Stimulated activated CD8-positive, alpha-beta memory T cell treated with anti-CD3 and anti-CD28 coated beads, Interleukin-12 subunit alpha, Interleukin-12 subunit beta, amount 100 ng/mL, for 4 hours (primary cell): Measurements from ENCODE around the gene PATJ.
"Not testable (repeated sequence)": the region's sequence is repeated elsewhere in the genome, so short reads cannot be mapped to it uniquely, and the experiment has no call there.

ENCODE experiments used
- DNase-seq: peaks from one replicate; pipeline ENCODE4 v3.0.0-alpha.2; 2020; ENCODE audit warnings: low read depth

PATJ gene

GRCh38 chr1:61743716-61744580 is 1.7 kb downstream of the PATJ start:
- no peak for DNase-seq

DNA sequence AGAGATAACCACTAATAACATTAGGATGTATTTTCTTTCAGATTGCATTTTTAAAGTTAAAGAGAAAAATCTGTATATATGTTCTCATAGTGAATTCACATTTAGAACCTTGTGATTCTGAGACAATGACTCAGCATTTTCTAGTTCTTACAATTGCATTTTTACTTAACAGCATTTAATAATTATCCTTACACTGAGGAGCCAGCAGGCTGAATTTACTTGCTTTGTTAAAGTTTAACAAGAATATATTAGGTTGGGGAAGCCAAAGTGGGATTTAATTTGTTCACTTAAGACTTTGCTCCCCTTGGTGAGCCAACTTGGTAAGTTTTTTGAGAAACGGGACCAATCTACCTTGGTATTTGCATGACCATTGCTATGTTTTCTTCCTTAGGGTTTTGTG is 4.5 kb downstream of the PATJ start:
- no peak for DNase-seq

GRCh38 chr1:61748566-61748965 is 6.3 kb downstream of the PATJ start:
- no peak for DNase-seq

GRCh38 chr1:61749574-61749973 is 7.3 kb downstream of the PATJ start:
- no peak for DNase-seq

- DNase-seq: no peak
Observed at GRCh38 chr1:61752921-61753389, 10.7 kb downstream of the PATJ start.

- DNase-seq: no peak
Observed at GRCh38 chr1:61753998-61754508, 11.8 kb downstream of the PATJ start.

DNA sequence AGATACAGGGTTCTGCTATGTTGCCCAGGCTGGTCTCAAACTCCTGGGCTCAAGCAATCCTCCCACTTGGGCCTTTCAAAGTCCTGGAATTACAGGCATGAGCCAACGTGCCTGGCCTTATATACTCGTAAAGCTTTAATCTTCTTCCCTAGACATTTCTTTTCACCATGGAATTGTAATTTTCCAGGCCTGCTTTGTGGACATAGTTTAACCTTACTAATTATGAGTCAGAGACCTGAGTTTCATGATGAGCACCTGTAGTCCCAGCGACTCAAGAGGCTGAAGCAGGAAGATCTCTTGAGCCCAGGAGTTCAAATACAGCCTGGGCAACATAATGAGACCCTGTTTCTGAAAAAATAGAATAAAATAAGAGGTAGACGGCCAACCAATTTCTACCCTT is 12.3 kb downstream of the PATJ start:
- no peak for DNase-seq

DNA sequence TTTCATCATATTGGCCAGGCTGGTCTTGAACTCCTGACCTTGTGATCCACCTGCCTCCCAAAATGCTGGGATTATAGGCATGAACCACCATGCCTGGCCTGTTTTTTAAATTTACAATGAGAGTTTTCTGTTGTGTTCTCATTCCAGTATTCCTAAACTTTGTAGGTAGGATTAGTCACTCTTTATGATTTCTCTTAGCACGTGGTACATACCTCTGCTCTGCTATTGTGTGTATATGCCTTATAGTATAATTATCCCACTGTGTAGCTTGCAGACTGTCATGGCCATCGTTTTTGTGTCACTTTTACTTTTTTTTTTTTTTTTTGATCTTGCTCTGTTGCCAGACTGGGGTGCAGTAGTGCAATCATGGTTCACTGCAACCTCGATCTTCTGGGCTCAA is 14.5 kb downstream of the PATJ start:
- no peak for DNase-seq

DNA sequence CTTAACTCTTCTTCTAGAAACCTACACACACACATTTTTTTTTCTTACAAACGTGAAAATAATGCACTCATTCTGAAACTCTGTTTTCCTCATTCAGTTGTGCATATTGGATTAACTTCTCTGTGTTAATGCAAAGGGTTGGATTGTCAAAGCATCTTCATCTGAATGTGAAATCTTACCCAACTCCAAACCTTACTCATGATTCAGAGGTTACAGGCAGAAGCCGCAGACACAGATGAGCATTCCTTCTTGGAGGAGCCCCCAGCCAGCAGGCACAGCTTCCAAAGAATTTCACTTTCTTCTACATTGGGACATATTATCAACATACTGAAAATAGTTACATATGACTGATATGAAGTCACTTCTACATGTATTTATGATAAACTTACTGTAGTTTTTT is 15.7 kb downstream of the PATJ start:
- DNase-seq: no peak

- DNase-seq: no peak
Observed at GRCh38 chr1:61770131-61770530, 27.9 kb downstream of the PATJ start.

DNA sequence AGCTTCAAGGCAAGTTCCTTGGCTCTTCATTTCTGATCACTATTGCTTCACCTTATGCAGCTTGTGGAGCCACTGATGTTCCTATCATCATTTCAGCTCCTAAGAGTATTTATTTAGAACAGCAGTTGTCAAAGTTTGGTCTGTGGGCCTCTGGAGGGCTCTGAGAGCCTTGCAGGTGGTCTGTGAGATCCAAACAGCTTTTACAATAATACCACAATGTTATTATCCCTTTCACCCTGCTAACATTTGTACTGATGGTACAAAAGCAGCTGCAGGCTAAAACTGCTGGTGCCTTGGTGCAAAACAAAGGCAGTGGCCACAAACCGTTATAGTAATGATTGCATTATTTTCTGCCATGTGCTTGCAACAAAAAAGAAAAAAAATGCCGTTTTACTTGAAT is 33.8 kb downstream of the PATJ start:
- no peak for DNase-seq

DNA sequence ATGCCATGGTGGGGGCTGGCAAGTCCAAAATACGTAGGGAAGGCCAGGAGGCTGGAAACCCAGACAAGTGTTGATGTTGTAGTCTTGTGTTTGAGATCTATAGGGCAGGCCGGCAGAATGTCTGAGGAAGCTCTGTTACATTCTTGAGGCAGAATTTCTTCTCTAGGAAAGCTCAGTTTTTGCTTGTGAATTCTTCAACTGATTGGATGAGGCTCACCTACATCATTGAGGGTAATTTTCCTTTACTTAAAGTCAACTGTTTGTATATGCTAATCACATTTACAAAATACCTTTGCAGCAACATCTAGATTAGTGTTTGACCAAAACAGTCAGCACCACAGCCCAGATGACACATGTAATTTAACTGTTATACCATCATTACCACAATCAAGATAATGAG is 37.0 kb downstream of the PATJ start:
- no peak for DNase-seq

- DNase-seq: no peak
Observed at GRCh38 chr1:61781151-61781550, 38.9 kb downstream of the PATJ start.

DNA sequence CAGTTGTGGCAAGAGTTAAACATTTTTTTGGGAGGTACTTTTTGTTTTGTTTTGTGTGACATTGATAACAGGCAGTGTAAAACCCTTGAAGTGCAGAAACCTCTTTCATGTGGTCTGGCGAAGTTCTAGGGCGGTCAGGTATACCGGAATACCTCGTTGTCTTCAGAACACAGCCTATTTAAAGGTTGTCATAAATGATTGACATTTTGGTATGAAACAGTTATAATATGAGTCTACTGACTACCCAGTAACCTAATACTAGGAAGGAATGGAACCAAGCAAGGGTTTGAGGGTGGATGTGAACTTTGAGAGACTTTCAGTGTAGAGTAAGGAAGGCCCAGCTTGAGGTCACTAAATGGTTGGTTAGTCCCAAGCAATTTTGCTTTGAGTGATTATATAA is 40.5 kb downstream of the PATJ start:
- DNase-seq: peak; percentile 6

GRCh38 chr1:61784726-61785125 is 42.4 kb downstream of the PATJ start:
- DNase-seq: no peak

DNA sequence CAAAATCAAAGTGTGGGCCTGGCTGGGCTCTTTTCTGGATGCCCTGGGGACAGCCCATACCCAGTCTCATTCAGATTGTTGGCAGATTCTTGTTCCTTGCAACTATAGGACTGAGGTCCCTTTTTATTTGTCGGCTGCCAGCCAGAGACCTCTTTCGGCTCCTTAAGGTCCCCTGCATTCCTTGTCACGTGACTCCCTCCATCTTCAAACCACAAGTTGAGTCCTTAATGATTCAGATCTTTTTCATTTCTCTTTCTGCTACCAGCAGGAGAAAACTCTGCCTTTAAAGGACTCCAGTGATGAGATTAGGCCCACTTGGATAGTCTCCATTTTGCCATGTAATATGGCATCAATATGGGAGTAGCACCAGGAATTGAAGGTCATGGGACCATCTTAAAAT is 48.6 kb downstream of the PATJ start:
- no peak for DNase-seq

DNA sequence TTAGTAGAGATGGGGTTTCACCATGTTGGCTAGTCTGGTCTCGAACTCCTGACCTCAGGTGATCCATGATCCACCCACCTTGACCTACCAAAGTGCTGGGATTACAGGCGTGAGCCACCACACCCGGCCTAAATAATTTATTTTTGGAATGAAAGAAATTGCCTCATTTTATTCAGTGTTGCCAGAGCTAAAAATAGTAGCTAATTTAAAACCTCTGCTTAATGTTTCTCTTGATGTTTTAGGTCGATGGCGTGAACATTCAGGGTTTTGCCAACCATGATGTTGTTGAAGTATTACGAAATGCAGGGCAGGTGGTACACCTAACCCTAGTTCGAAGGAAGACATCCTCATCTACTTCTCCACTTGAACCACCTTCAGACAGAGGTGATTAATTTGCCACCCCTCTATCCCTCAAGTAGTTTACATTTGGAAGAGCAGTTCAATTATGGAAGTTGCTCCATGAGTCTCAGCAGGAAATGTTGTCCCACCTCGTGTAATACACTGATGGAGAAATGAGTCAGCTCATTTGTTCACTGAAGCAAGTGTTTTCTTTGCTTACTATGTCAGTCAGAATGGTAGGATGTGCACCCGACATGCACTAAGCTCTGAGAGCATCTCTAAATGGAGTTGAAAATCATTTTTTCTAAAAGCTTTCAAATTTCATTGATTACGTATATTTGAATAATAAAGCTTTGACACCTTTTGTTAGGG is 54.9 kb downstream of the PATJ start:
- DNase-seq: no peak

GRCh38 chr1:61801047-61801446 is 58.8 kb downstream of the PATJ start:
- not testable (repeated sequence) for DNase-seq

GRCh38 chr1:61807606-61808140 is 65.4 kb downstream of the PATJ start:
- no peak for DNase-seq

DNA sequence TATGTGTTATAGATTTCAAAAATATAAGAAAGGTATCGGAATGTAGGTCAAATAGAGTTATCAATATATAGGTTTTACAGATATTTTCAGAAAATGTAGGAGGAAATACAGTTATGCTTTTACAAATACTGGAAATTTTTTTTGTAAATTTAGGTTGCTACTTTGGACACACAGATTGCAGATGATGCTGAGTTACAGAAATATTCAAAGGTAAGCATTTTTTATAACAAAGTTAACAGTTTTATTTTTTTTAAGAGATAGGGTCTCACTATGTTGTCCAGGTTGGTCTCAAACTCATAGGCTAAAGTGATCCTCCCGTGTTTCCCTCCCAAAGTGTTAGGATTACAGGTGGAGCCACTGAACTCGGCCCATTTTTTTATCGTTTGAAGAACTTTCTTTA is 66.0 kb downstream of the PATJ start:
- no peak for DNase-seq

DNA sequence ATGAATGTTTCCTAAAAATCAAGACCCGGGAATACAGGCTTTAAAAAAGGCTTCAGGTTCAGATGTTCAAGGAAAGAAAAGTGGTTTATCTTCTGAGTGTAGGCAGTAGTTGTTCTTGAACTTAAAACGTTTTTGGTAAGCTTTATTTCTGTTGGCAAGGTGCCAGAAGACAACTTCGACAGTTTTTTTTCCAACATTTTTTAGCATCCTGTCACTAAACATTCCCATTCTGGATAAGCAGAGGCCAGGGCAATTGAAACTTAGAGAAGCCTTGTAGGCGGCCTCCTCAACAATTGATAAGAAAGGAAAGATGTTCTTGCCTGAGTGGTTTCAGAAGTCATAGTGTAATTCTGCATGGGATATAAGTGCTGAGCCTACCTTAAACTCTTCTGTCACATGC is 66.7 kb downstream of the PATJ start:
- DNase-seq: no peak

GRCh38 chr1:61812916-61813315 is 70.6 kb downstream of the PATJ start:
- no peak for DNase-seq

DNA sequence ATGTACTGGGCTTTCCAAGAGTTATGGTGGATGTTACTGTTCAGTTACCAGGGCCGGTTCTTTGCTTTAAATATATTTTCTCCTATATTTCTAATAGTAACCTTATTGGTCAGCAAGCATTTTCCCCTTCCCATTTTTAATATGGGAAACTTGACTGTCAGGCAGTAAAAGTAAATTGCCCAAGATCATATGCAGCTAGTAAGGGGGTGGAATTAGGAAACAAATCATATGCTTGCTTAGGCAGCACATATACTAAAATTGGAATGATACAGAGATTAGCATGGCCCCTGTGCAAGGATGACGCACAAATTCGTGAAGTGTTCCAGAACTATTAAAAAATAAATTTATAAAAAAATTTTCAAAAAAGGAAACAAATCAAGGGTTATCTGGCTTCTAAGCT is 73.9 kb downstream of the PATJ start:
- DNase-seq: no peak
